ENCODE measurements around the gene KLHL6. TPM values are rescaled to one million over a fixed set of nuclear protein-coding genes. Genes with fewer than 3 reads are reported as not detected.
"Not testable (repeated sequence)": the region's sequence is repeated elsewhere in the genome, so short reads cannot be mapped to it uniquely, and the experiment has no call there.

Gene KLHL6
- total and polyA plus RNA-seq, 8 donors = 0.58 to 5.7 (median 1.5) TPM

DNA sequence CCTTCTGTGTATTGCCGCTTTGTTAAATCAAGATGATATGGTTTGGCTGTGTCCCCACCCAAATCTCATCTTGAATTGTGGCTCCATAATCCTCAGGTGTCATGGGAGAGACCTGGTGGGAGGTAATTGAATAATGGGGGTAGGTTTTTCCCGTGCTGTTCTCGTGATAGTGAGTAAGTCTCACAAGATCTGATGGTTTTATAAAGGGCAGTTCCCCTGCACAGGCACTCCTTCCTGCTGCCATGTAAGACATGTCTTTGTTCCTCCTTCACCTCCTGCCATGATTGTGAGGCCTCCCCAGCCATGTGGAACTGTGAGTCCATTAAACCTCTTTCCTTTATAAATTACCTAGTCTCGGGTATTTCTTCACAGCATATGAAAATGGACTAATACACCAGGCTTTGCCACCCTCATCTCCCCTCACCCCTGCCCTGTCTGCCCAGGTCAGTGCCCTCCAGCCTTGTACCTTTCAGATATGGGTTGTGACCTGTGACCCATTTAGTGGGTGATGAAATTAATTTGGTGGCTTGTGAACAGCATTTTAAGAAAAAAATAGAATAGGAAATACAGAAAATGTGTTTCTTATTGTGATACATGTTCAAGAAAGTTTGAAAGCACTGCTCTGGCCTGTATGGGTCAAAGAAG, 71.0 kb downstream of the KLHL6 start:
- Histone ChIP-seq H3K27ac (no peak overlapping the region), H3K36me3 (no peaks in the 10 kb centered on the region), H3K4me1 (peaks cover 0 to 6% (median 1%) of the 10 kb centered on the region in 4 donors), H3K27me3 (no peaks in the 10 kb centered on the region), H3K4me3 (no peak overlapping the region), H3K9me3 (no peaks in the 10 kb centered on the region)
- no peak for DNase-seq
- 89 to 94% (median 90%) methylated on average over 4 of the region's 4 CpGs for WGBS, 5 donors
- intact Hi-C loops (cut with DNase I; ENCODE audit: low total_unique reads) = no loop called here
- TF ChIP-seq, protein P1, sequence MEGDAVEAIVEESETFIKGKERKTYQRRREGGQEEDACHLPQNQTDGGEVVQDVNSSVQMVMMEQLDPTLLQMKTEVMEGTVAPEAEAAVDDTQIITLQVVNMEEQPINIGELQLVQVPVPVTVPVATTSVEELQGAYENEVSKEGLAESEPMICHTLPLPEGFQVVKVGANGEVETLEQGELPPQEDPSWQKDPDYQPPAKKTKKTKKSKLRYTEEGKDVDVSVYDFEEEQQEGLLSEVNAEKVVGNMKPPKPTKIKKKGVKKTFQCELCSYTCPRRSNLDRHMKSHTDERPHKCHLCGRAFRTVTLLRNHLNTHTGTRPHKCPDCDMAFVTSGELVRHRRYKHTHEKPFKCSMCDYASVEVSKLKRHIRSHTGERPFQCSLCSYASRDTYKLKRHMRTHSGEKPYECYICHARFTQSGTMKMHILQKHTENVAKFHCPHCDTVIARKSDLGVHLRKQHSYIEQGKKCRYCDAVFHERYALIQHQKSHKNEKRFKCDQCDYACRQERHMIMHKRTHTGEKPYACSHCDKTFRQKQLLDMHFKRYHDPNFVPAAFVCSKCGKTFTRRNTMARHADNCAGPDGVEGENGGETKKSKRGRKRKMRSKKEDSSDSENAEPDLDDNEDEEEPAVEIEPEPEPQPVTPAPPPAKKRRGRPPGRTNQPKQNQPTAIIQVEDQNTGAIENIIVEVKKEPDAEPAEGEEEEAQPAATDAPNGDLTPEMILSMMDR (IDR thresholded peaks at IDR 0.05) = no peak
- TF ChIP-seq POLR2AphosphoS5 (IDR thresholded peaks at IDR 0.05) (no peak), POLR2A (IDR thresholded peaks at IDR 0.05) (no peak), EP300 (IDR thresholded peaks at IDR 0.05) (no peak)

DNA sequence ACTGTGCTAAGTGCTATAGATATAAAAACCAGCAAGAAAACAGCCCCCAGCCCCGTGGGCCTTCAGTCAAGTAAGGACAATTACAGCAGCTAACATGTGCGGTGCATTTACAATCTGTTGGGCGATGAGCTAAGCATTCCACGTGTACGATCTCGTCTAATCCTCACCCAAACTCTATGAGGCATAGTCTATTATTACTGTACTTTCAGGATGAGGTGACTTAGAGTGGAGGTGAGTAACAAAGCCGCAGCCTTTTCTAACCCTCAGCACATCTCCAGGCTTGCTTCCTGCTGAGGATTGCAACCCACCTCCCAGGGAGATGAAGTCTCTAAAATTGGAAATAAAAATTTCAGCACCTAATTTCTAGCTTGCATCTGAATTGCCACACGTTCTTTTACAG, 73.9 kb downstream of the KLHL6 start:
- Histone ChIP-seq H3K27me3 (peaks cover 0 to 9% (median 0%) of the 10 kb centered on the region in 3 donors), H3K4me3 (no peak overlapping the region), H3K27ac (no peak overlapping the region), H3K36me3 (no peaks in the 10 kb centered on the region), H3K9me3 (no peaks in the 10 kb centered on the region), H3K4me1 (peaks cover 0 to 9% (median 1%) of the 10 kb centered on the region in 4 donors)
- no peak for DNase-seq
- 72 to 85% (median 74%) methylated on average over 8 of the region's 8 CpGs for WGBS, 5 donors
- intact Hi-C loops (cut with DNase I; ENCODE audit: low total_unique reads) = no loop called here
- TF ChIP-seq, protein P1 (IDR thresholded peaks at IDR 0.05) = no peak

GRCh38 chr3:183478501-183478900, 77.0 kb downstream of the KLHL6 start:
- Histone ChIP-seq H3K4me3 (no peak overlapping the region), H3K4me1 (peaks cover 0 to 9% (median 1%) of the 10 kb centered on the region in 4 donors), H3K36me3 (no peaks in the 10 kb centered on the region), H3K9me3 (no peaks in the 10 kb centered on the region), H3K27ac (no peak overlapping the region), H3K27me3 (peaks cover 0 to 9% (median 0%) of the 10 kb centered on the region in 3 donors)
- peak in 1 of 2 donors; percentile 10 for DNase-seq
- no peak for TF ChIP-seq POLR2A (IDR thresholded peaks at IDR 0.05)
- TF ChIP-seq, protein P1 (IDR thresholded peaks at IDR 0.05) = no peak
- no peak for TF ChIP-seq EP300 (IDR thresholded peaks at IDR 0.05)
- no peak for TF ChIP-seq POLR2AphosphoS5 (IDR thresholded peaks at IDR 0.05)
- intact Hi-C loops (cut with DNase I; ENCODE audit: low total_unique reads) = no loop called here
- WGBS, 5 donors = 60 to 89% (median 86%) methylated on average over 1 to 10 of the region's 10 CpGs

DNA sequence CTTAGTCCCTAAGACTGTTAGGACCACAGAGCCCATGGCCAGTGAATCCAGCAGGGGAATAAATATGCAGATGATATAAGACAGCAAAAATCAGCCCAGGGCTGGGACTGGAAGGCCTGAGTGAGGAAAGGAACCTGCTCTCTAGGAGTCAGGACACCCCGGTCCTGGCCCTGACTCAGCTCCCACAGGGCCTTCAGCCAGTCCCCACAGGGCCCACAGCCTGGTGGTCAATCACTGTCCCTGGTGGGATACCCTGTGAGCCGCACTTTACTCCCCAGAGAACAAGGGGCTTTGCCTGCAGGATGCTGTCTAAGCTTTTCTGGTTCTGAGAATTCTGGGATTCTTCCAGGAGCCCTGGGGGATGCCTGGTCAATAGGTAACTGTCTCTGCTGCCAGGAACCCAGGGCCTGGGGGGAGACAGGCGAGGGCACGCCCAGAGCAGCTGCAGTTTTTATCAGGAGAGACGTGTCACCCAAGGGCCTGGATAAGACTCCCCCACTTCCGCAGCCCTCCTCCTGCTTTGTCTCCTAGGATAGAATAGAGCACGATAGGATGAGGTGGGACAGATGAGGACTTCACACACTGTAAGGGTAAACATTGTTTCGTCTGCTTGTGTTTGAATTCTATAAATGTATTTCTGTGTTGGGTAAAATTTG, 77.6 kb downstream of the KLHL6 start:
- WGBS, 5 donors = 74 to 88% (median 83%) methylated on average over 7 to 8 of the region's 8 CpGs
- H3K9me3 ChIP-seq = no peaks in the 10 kb centered on the region
- H3K4me3 ChIP-seq = no peak overlapping the region
- no peak overlapping the region for H3K27ac ChIP-seq
- H3K4me1 ChIP-seq = peaks cover 0 to 9% (median 1%) of the 10 kb centered on the region in 4 donors
- TF ChIP-seq EP300 (IDR thresholded peaks at IDR 0.05) = no peak
- no peak for TF ChIP-seq POLR2AphosphoS5 (IDR thresholded peaks at IDR 0.05)
- TF ChIP-seq POLR2A (IDR thresholded peaks at IDR 0.05) = no peak
- TF ChIP-seq, protein P1 (IDR thresholded peaks at IDR 0.05) = no peak
- intact Hi-C loops (cut with DNase I; ENCODE audit: low total_unique reads) = no loop called here
- H3K27me3 ChIP-seq = peaks cover 0 to 9% (median 0%) of the 10 kb centered on the region in 3 donors
- DNase-seq = no peak
- no peaks in the 10 kb centered on the region for H3K36me3 ChIP-seq

- WGBS, 5 donors = 91 to 100% (median 97%) methylated on average over 1 of the region's 1 CpG
- intact Hi-C loops (cut with DNase I; ENCODE audit: low total_unique reads) = not testable (repeated sequence)
Measured at GRCh38 chr3:183475764-183476162, 79.7 kb downstream of the KLHL6 start.

More at GRCh38 chr3:183475764-183476162, 79.7 kb downstream of the KLHL6 start:
- not testable (repeated sequence) for H3K4me3 ChIP-seq, DNase-seq, H3K4me1 ChIP-seq, H3K36me3 ChIP-seq, H3K27ac ChIP-seq, H3K9me3 ChIP-seq, H3K27me3 ChIP-seq

Data from stomach (tissue), 9 donors.